ENCODE measurements around the gene CNTNAP5. TPM values are rescaled to one million over a fixed set of nuclear protein-coding genes. Genes with fewer than 3 reads are reported as not detected.

The CNTNAP5 gene
- total and polyA plus RNA-seq, 9 of the 15 experiments (the other 6 are each of a cell fraction or from before 2014, with no cell fraction given): not detected

DNA sequence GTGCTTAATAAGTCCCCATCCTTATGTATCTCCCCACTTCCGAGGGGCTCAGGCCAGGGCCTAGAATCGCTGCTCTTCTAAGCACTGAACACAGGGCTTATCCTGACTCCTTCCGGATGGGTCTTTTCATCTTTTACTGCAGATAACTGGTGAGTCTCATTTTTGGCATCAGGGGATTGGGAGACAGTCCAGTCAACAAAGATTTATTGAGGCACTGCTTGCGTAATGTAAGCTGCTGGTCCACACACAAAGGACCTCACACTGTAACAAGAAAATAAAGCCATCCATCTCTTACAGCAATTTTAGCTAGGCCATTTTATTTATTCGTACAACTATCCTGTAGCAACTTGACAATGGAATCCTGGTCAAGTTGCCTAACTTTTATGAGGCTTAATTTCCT is 600.5 kb downstream of the CNTNAP5 start:
- ATAC-seq: no peak
- in situ Hi-C loops (cut with MboI) (no loop called here), intact Hi-C loops (cut with micrococcal nuclease) (no loop called here)
- no peaks in the 10 kb centered on the region for H3K4me1 ChIP-seq (replicated peaks in 1 of 2; ENCODE audit: control insufficient read depth in 2 of 2, insufficient read depth in 2 of 2, low read length in 2 of 2)
- no peaks in the 10 kb centered on the region for H4K20me1 ChIP-seq (replicated peaks; ENCODE audit: control insufficient read depth, insufficient read depth, low read length)
- ChIA-PET CTCF (ENCODE audit: low intra/inter-chr PET ratio) (no interaction called here), POLR2A (no interaction called here)
- FAIRE-seq: no peak
- H3K9me1 ChIP-seq (ENCODE audit: control insufficient read depth, insufficient read depth, low read length): no peaks in the 10 kb centered on the region
- no peak for DNase-seq (ENCODE audit: extremely low read depth in 1 of 4, low spot score in 3 of 4)
- H2AFZ ChIP-seq (ENCODE audit: low read depth, low read length): no peak overlapping the region
- no peak overlapping the region for H3K4me2 ChIP-seq (ENCODE audit: insufficient read depth, low read length)
- no peaks in the 10 kb centered on the region for H3K79me2 ChIP-seq (ENCODE audit: control insufficient read depth, insufficient read depth, low read length)
- H3K27ac ChIP-seq (ENCODE audit: extremely low read depth, low read depth, low read length): no peak overlapping the region
- H3K9me3 ChIP-seq (replicated peaks; ENCODE audit: control insufficient read depth, insufficient read depth, low read depth, low read length): no peaks in the 10 kb centered on the region
- H3K36me3 ChIP-seq (ENCODE audit: control insufficient read depth, insufficient read depth, low read length): no peaks in the 10 kb centered on the region
- no peak overlapping the region for H3K9ac ChIP-seq (ENCODE audit: insufficient read depth in 1 of 2, low read depth in 2 of 2, low read length in 2 of 2)
- H3K27me3 ChIP-seq (ENCODE audit: control insufficient read depth in 2 of 2, insufficient read depth in 2 of 2, low read length in 2 of 2): no peaks in the 10 kb centered on the region
- H3K4me3 ChIP-seq: no peak overlapping the region
- no TSS peak for BruUV-seq (replicated peaks)
- WGBS (ENCODE audit: insufficient coverage, low coverage, missing lambda C conversion rate): 0% methylated on average over 5 of the region's 5 CpGs
- no peak for TF ChIP-seq ZNF766 (CRISPR knock-in tag; conservative IDR thresholded peaks at IDR 0.05)
- no peak for TF ChIP-seq ZNF717 (CRISPR knock-in tag; IDR thresholded peaks at IDR 0.05)
- TF ChIP-seq PATZ1 (CRISPR knock-in tag; IDR thresholded peaks at IDR 0.05; ENCODE audit: borderline replicate concordance): no peak
- no peak for TF ChIP-seq SNIP1 (IDR thresholded peaks at IDR 0.05; ENCODE audit: low read depth)
- no peak for TF ChIP-seq SRSF1 (IDR thresholded peaks at IDR 0.05; ENCODE audit: low read depth, low read length)
- no peak for TF ChIP-seq ZFP91 (CRISPR knock-in tag; IDR thresholded peaks at IDR 0.05)
- no peak for TF ChIP-seq CBX1 (IDR thresholded peaks at IDR 0.05; ENCODE audit: low read depth)
- TF ChIP-seq, protein P1, sequence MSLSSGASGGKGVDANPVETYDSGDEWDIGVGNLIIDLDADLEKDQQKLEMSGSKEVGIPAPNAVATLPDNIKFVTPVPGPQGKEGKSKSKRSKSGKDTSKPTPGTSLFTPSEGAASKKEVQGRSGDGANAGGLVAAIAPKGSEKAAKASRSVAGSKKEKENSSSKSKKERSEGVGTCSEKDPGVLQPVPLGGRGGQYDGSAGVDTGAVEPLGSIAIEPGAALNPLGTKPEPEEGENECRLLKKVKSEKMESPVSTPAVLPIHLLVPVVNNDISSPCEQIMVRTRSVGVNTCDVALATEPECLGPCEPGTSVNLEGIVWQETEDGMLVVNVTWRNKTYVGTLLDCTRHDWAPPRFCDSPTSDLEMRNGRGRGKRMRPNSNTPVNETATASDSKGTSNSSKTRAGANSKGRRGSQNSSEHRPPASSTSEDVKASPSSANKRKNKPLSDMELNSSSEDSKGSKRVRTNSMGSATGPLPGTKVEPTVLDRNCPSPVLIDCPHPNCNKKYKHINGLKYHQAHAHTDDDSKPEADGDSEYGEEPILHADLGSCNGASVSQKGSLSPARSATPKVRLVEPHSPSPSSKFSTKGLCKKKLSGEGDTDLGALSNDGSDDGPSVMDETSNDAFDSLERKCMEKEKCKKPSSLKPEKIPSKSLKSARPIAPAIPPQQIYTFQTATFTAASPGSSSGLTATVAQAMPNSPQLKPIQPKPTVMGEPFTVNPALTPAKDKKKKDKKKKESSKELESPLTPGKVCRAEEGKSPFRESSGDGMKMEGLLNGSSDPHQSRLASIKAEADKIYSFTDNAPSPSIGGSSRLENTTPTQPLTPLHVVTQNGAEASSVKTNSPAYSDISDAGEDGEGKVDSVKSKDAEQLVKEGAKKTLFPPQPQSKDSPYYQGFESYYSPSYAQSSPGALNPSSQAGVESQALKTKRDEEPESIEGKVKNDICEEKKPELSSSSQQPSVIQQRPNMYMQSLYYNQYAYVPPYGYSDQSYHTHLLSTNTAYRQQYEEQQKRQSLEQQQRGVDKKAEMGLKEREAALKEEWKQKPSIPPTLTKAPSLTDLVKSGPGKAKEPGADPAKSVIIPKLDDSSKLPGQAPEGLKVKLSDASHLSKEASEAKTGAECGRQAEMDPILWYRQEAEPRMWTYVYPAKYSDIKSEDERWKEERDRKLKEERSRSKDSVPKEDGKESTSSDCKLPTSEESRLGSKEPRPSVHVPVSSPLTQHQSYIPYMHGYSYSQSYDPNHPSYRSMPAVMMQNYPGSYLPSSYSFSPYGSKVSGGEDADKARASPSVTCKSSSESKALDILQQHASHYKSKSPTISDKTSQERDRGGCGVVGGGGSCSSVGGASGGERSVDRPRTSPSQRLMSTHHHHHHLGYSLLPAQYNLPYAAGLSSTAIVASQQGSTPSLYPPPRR (CRISPR knock-in tag; IDR thresholded peaks at IDR 0.05; ENCODE audit: borderline replicate concordance): no peak
- no peak for TF ChIP-seq YY1 (IDR thresholded peaks at IDR 0.05; ENCODE audit: borderline replicate concordance in 1 of 3, control insufficient read depth in 1 of 3, extremely low read depth in 1 of 3, insufficient read depth in 3 of 3, insufficient read length in 1 of 3, insufficient replicate concordance in 2 of 3, low read depth in 1 of 3, low read length in 2 of 3)
- no peak for TF ChIP-seq ZZZ3 (IDR thresholded peaks at IDR 0.05)
- TF ChIP-seq NFXL1 (CRISPR knock-in tag; IDR thresholded peaks at IDR 0.05): no peak

All from K562 (cell line).